ENCODE results near the gene LHX3. TPM values are rescaled to one million over a fixed set of nuclear protein-coding genes. Genes with fewer than 3 reads are reported as not detected.
A peak's percentile ranks its signal among the peaks of the same experiment; 100 is the strongest.
"Not testable (repeated sequence)": the region's sequence is repeated elsewhere in the genome, so short reads cannot be mapped to it uniquely, and the experiment has no call there.

The LHX3 gene
- total RNA-seq, 1 experiment from 2014 or later: 0.22 TPM

DNA sequence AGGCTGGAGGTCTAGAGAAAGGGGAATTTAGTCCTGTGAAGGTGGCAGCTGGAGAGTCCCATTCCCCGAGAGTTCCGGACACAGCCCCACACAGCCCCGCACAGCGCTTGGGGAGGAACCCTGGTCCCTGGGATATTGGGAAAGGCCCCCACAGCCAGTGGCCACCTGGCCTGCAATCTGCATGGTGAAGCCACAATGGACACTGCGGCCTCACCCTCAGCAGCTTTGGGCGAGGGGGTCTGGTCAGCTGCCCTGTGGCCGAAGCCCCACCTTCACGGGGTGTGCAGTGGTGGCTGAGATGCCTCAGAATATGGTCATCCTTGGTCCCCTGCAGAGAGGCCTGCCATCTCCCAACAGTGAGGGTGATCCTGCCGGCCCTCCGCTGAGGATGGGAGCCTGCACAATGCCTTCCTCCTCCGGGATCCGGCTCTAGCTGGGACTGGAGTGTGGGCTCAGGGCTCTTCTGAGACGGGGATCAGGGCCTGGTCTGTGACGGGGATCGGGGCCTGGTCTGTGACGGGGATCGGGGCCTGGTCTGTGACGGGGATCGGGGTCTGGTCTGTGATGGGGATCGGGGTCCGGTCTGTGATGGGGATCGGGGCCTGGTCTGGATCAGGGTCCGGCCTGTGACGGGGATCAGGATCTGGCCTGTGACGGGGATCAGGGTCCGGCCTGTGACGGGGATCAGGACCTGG lies 52.9 kb downstream of the LHX3 start:
- H3K4me2 ChIP-seq: no peak overlapping the region
- H2AFZ ChIP-seq: no peak overlapping the region
- H3K4me3 ChIP-seq: no peak overlapping the region
- no TSS peak for BruUV-seq (replicated peaks)
- CTCF ChIA-PET: no interaction called here
- peaks cover 51% of the 10 kb centered on the region for H3K27me3 ChIP-seq (ENCODE audit: insufficient read depth, low read depth)
- H3K9me3 ChIP-seq (ENCODE audit: insufficient read depth, low read depth): no peaks in the 10 kb centered on the region
- H3K27ac ChIP-seq: no peak overlapping the region
- H4K20me1 ChIP-seq (ENCODE audit: insufficient read depth): no peaks in the 10 kb centered on the region
- no peak for TF ChIP-seq EZH2 (IDR thresholded peaks at IDR 0.05; ENCODE audit: low read depth)
- TF ChIP-seq, protein P1, sequence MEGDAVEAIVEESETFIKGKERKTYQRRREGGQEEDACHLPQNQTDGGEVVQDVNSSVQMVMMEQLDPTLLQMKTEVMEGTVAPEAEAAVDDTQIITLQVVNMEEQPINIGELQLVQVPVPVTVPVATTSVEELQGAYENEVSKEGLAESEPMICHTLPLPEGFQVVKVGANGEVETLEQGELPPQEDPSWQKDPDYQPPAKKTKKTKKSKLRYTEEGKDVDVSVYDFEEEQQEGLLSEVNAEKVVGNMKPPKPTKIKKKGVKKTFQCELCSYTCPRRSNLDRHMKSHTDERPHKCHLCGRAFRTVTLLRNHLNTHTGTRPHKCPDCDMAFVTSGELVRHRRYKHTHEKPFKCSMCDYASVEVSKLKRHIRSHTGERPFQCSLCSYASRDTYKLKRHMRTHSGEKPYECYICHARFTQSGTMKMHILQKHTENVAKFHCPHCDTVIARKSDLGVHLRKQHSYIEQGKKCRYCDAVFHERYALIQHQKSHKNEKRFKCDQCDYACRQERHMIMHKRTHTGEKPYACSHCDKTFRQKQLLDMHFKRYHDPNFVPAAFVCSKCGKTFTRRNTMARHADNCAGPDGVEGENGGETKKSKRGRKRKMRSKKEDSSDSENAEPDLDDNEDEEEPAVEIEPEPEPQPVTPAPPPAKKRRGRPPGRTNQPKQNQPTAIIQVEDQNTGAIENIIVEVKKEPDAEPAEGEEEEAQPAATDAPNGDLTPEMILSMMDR (conservative IDR thresholded peaks at IDR 0.05): no peak
- H3K79me2 ChIP-seq (ENCODE audit: low read depth): no peaks in the 10 kb centered on the region
- H3K9me2 ChIP-seq (ENCODE audit: insufficient read depth): no peaks in the 10 kb centered on the region
- no peaks in the 10 kb centered on the region for H3K4me1 ChIP-seq (replicated peaks; ENCODE audit: insufficient read depth)
- no peaks in the 10 kb centered on the region for H3K36me3 ChIP-seq (ENCODE audit: low read depth)
- no peaks in the 10 kb centered on the region for H3F3A ChIP-seq (ENCODE audit: insufficient read depth, low read depth)
- peak in 1 of 2 experiments; percentile 10 for DNase-seq
- intact Hi-C loops (cut with micrococcal nuclease; ENCODE audit: unreplicated experiment): no loop called here
- POLR2A ChIA-PET (ENCODE audit: unreplicated experiment): no interaction called here

DNA sequence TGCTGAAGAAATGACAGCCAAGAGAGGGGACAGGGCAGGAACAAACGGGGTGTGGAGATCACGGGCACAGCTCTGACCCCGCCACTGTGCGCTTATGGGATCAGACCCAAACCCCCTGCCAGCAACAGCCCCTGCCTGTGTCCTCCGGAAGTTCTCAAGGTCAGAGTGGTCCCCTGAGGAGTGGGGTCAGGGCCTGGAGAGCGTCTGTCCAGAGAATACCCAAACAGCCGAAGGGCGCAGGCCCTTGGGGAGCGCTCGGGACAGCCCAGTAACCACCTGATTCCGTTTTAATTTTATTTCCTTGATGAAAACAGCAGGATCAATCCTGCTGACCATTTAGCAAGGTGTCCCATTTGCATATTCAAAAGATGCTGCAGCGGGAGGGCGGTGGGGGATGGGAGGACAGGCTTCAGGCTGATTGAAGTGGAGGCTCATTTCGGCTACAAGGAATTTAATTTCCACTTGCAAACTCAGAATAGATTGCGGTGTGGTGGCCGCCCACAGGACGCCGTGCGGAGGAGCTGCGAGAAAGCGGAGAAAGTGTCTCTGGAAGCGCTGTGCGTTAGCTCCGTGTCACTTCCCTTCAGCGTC lies 53.6 kb downstream of the LHX3 start:
- no peaks in the 10 kb centered on the region for H3K9me2 ChIP-seq (ENCODE audit: insufficient read depth)
- H3K27ac ChIP-seq: no peak overlapping the region
- H3K36me3 ChIP-seq (ENCODE audit: low read depth): no peaks in the 10 kb centered on the region
- H3K9me3 ChIP-seq (ENCODE audit: insufficient read depth, low read depth): no peaks in the 10 kb centered on the region
- H3K4me3 ChIP-seq: no peak overlapping the region
- peaks cover 51% of the 10 kb centered on the region for H3K27me3 ChIP-seq (ENCODE audit: insufficient read depth, low read depth)
- H3K4me1 ChIP-seq (replicated peaks; ENCODE audit: insufficient read depth): no peaks in the 10 kb centered on the region
- H3K4me2 ChIP-seq: no peak overlapping the region
- TF ChIP-seq, protein P1 (conservative IDR thresholded peaks at IDR 0.05): no peak
- TF ChIP-seq EZH2 (IDR thresholded peaks at IDR 0.05; ENCODE audit: low read depth): no peak
- no peak overlapping the region for H2AFZ ChIP-seq
- CTCF ChIA-PET: no interaction called here
- H3K79me2 ChIP-seq (ENCODE audit: low read depth): no peaks in the 10 kb centered on the region
- intact Hi-C loops (cut with micrococcal nuclease; ENCODE audit: unreplicated experiment): no loop called here
- BruUV-seq (replicated peaks): no TSS peak
- peak in 1 of 2 experiments; percentile 12 for DNase-seq
- H4K20me1 ChIP-seq (ENCODE audit: insufficient read depth): no peaks in the 10 kb centered on the region
- no peaks in the 10 kb centered on the region for H3F3A ChIP-seq (ENCODE audit: insufficient read depth, low read depth)
- POLR2A ChIA-PET (ENCODE audit: unreplicated experiment): no interaction called here

DNA sequence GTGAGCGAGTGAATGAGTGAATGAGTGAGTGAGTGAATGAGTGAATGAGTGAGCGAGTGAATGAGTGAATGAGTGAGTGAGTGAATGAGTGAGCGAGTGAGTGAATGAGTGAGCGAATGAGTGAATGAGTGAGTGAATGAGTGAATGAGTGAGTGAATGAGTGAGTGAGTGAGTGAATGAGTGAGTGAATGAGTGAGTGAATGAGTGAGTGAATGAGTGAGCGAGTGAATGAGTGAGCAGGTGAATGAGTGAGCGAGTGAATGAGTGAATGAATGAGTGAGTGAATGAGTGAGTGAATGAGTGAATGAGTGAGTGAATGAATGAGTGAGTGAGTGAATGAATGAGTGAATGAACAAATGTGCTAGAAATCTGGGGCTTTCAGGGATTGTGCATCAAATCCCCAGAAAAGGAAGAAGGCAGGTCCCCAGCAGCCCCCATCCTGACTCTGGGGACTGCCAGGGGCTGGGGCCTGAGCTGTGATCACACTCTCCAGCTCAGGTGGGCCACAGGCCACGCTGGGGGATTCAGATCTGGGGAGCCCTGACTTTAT lies 54.2 kb downstream of the LHX3 start:
- DNase-seq; BruUV-seq (replicated peaks); H3K4me1 ChIP-seq (replicated peaks; ENCODE audit: insufficient read depth); H3K9me3 ChIP-seq (ENCODE audit: insufficient read depth, low read depth); H3K27ac ChIP-seq; H3K79me2 ChIP-seq (ENCODE audit: low read depth); H3K9me2 ChIP-seq (ENCODE audit: insufficient read depth); H4K20me1 ChIP-seq (ENCODE audit: insufficient read depth); intact Hi-C loops (cut with micrococcal nuclease; ENCODE audit: unreplicated experiment); CTCF ChIA-PET; H2AFZ ChIP-seq; H3F3A ChIP-seq (ENCODE audit: insufficient read depth, low read depth); POLR2A ChIA-PET (ENCODE audit: unreplicated experiment); H3K36me3 ChIP-seq (ENCODE audit: low read depth); H3K4me3 ChIP-seq; H3K4me2 ChIP-seq: not testable (repeated sequence)
- peaks cover 51% of the 10 kb centered on the region for H3K27me3 ChIP-seq (ENCODE audit: insufficient read depth, low read depth)

Data from PC-9 (cell line).